Measurements from ENCODE around the gene WDR89.
"Not testable (repeated sequence)": the region's sequence is repeated elsewhere in the genome, so short reads cannot be mapped to it uniquely, and the experiment has no call there.

The WDR89 gene

DNA sequence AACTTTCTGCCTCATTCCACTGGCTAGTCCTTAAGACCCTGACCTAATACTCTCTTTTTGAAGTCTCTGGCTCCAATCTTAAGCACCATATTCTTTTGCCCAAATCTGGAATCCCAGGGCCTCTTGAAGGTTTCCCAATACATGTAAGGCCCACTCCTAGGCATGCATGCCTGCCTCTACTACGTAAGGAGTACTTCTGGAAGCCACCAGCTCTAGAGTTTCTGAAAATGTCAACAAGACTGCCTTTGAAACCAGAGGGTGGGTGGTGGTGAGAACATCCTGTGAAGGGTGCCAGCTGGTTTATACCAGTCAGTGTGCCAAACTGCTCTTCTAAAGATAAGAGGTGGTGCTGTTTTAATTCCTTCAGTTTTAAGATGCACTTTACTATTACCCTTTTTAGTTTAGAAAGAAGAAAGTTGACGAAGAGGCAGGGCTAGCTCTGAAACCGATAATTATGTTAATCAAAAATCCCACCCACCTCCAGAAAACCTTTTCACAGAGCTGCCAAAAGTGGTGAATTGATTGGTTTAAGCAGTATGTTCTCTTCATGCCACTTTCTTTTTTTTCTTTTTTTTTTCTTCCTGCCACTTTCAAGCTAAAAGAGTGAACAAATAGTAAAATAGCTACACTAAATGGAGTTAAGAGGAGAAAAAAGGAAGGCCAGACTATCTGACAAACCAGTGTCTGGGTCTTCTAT lies 8.7 kb upstream of the WDR89 start:
- TF ChIP-seq CTCF (IDR thresholded peaks at IDR 0.05; ENCODE audit: extremely low read depth, missing control alignments): no peak

DNA sequence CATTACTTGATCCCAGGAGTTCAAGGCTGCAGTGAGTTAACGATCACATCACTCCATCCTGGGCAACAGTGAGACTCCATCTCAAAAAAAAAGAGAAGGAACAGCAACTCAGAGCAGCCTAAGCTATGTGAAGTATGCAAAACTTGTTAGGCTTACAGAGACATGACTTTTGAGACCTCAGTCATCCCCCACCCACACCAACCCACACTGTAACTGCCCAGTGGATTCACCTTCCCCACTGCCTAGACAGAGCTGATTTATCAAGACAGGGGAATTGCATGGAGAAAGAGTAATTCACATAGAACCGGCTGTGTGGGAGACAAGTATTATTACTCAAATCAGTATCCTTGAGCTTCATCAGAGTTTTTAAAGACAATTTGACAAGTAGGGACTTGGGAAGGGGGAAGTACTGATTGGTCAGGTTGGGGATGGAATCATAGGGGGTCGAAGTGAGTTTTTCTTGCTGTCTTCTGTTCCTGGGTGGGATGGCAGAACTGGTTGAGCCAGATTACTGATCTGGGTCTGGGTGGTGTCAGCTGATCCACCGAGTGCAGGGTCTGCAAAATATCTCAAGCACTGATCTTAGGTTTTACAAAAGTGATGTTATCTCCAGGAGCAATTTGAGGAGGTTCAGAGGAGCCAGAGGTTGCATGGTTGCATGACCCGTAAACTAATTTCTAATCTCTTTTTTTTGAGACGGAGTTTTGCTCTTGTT lies 6.2 kb upstream of the WDR89 start:
- no peak for DNase-seq (ENCODE audit: low spot score)

More for the DNA sequence above, 8.7 kb upstream of the WDR89 start:
- no peak for DNase-seq (ENCODE audit: low spot score)

GRCh38 chr14:63644741-63645140 lies 3.1 kb upstream of the WDR89 start:
- no peak for DNase-seq (ENCODE audit: low spot score)
- no peak for TF ChIP-seq CTCF (IDR thresholded peaks at IDR 0.05; ENCODE audit: extremely low read depth, missing control alignments)

More for the DNA sequence above, 6.2 kb upstream of the WDR89 start:
- TF ChIP-seq CTCF (IDR thresholded peaks at IDR 0.05; ENCODE audit: extremely low read depth, missing control alignments): no peak

GRCh38 chr14:63642656-63643382 lies 1.1 kb upstream of the WDR89 start:
- TF ChIP-seq CTCF (IDR thresholded peaks at IDR 0.05; ENCODE audit: extremely low read depth, missing control alignments): no peak
- DNase-seq (ENCODE audit: low spot score): no peak

- DNase-seq (ENCODE audit: low spot score): peak; percentile 77
- TF ChIP-seq CTCF (IDR thresholded peaks at IDR 0.05; ENCODE audit: extremely low read depth, missing control alignments): no peak
Measured at GRCh38 chr14:63642229-63642611, 549 bp upstream of the WDR89 start.

- TF ChIP-seq CTCF (IDR thresholded peaks at IDR 0.05; ENCODE audit: extremely low read depth, missing control alignments): no peak
- DNase-seq (ENCODE audit: low spot score): no peak
Measured at GRCh38 chr14:63638493-63638892, 3.2 kb downstream of the WDR89 start.

DNA sequence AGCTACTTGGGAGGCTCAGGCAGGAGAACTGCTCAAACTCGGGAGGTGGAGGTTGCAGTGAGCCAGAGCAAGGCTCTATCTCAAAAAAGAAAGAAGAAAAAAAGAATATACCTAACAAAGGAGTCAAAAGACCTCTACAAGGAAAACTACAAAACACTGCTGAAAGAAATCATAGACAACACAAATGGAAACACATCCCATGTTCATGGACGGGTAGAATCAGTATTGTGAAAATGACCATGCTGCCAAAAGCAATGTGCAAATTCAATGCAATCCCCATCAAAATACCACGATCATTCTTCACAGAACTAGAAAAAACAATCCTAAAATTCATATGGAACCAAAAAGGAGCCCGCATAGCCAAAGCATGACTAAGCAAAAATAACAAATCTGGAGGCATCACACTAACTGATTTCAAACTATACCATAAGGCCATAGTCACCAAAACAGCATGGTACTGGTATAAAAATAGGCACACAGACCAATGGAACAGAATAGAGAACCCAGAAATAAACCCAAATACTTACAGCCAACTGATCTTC lies 5.5 kb downstream of the WDR89 start:
- DNase-seq (ENCODE audit: low spot score): not testable (repeated sequence)
